ENCODE measurements around the gene PDSS2.

GRCh38 chr6:107237992-107238660 lies 221.2 kb downstream of the PDSS2 start:
- TF ChIP-seq POLR2A (IDR thresholded peaks at IDR 0.05; ENCODE audit: low read depth, low read length): no peak
- TF ChIP-seq POLR2AphosphoS5 (IDR thresholded peaks at IDR 0.05; ENCODE audit: low read depth, low read length): no peak
- TF ChIP-seq TAF1 (IDR thresholded peaks at IDR 0.05; ENCODE audit: low read depth, low read length): no peak
- no peak for TF ChIP-seq SPI1 (IDR thresholded peaks at IDR 0.05; ENCODE audit: low read depth, low read length)
- TF ChIP-seq PAX5 (IDR thresholded peaks at IDR 0.05; ENCODE audit: insufficient read depth, low read length, severe bottlenecking): no peak
- no peak for TF ChIP-seq POU2F2 (IDR thresholded peaks at IDR 0.05; ENCODE audit: low read depth, low read length)

Measured in GM12891 (cell line).